CD14-positive monocyte (primary cell): ENCODE measurements around the gene PPP1R9B. TPM values are rescaled to one million over a fixed set of nuclear protein-coding genes. Genes with fewer than 3 reads are reported as not detected.

Experiments
- DNase-seq, 3 donors: peaks; one replicate each; pipeline ENCODE4 v3.0.0-alpha.2; 2011 to 2022
- H2AFZ ChIP-seq: 2 replicates; pipeline ENCODE4 v1.6.0; 2012; ENCODE audit warnings: mild to moderate bottlenecking, low read depth, low read length, inconsistent platforms; ENCODE audit not compliant: insufficient read depth, poor library complexity, severe bottlenecking
- H3K27ac ChIP-seq, 2 donors: 1 replicate in 1 of 2; 2 replicates in 1 of 2; pipeline ENCODE4 v1.5.1; 2012 to 2013; ENCODE audit warnings: low read length in 2 of 2, control low read depth in 1 of 2, inconsistent platforms in 1 of 2, low read depth in 1 of 2, mild to moderate bottlenecking in 1 of 2
- H3K27me3 ChIP-seq, 2 donors: one replicate each; pipeline versions ENCODE4 v1.6.0 to v1.6.1; 2011 to 2013; ENCODE audit warnings: low read length in 2 of 2; ENCODE audit not compliant: control insufficient read depth in 2 of 2, insufficient read depth in 2 of 2
- H3K36me3 ChIP-seq, 2 donors: replicated peaks in 1 of 2; 1 replicate in 1 of 2; 2 replicates in 1 of 2; pipeline versions ENCODE4 v1.5.1 to v1.6.1; 2012 to 2013; ENCODE audit warnings: low read length in 2 of 2, control low read depth in 1 of 2, inconsistent platforms in 1 of 2, mild to moderate bottlenecking in 1 of 2; ENCODE audit not compliant: insufficient read depth in 2 of 2, control insufficient read depth in 1 of 2
- H3K4me1 ChIP-seq, 2 donors: 1 replicate in 1 of 2; 2 replicates in 1 of 2; pipeline versions ENCODE4 v1.5.1 to v1.6.1; 2012 to 2013; ENCODE audit warnings: low read length in 2 of 2, control low read depth in 1 of 2, inconsistent platforms in 1 of 2, mild to moderate bottlenecking in 1 of 2, moderate library complexity in 1 of 2; ENCODE audit not compliant: insufficient read depth in 2 of 2, control insufficient read depth in 1 of 2
- H3K4me2 ChIP-seq: replicated peaks from 2 replicates; pipeline ENCODE3; 2012; ENCODE audit warnings: low read length, moderate library complexity, mild to moderate bottlenecking; ENCODE audit not compliant: poor library complexity, severe bottlenecking; ENCODE audit errors: extremely low read depth
- H3K4me3 ChIP-seq, 3 experiments: fragments of 200-600 bp in 1 of 3; sonication (generic) in 1 of 3; replicated peaks in 1 of 3; 1 replicate in 2 of 3; 2 replicates in 1 of 3; pipeline ENCODE4 v1.5.1; 2011 to 2013; ENCODE audit warnings: low read length in 3 of 3, mild to moderate bottlenecking in 3 of 3, control low read depth in 2 of 3, low read depth in 2 of 3, inconsistent platforms in 1 of 3, moderate library complexity in 1 of 3
- H3K79me2 ChIP-seq: 2 replicates; pipeline ENCODE4 v1.6.0; 2012; ENCODE audit warnings: mild to moderate bottlenecking, control low read depth, inconsistent platforms, low read length, moderate library complexity; ENCODE audit not compliant: insufficient read depth
- H3K9ac ChIP-seq: 2 replicates; pipeline ENCODE4 v1.6.0; 2017; ENCODE audit warnings: low read length, mild to moderate bottlenecking; ENCODE audit not compliant: insufficient read depth, poor library complexity, severe bottlenecking
- H3K9me3 ChIP-seq, 2 donors: replicated peaks in 1 of 2; 1 replicate in 1 of 2; 2 replicates in 1 of 2; pipeline versions ENCODE4 v1.5.1 to v1.6.1; 2012 to 2013; ENCODE audit warnings: low read length in 2 of 2, control low read depth in 1 of 2; ENCODE audit not compliant: control insufficient read depth in 1 of 2, insufficient read depth in 1 of 2
- H4K20me1 ChIP-seq: 2 replicates; pipeline ENCODE4 v1.6.0; 2012; ENCODE audit warnings: mild to moderate bottlenecking, low read length, control low read depth, moderate library complexity; ENCODE audit not compliant: insufficient read depth
- H3K27ac Mint-ChIP-seq, 7 donors: one replicate each; pipeline ENCODE4 v1.8.0; 2020; ENCODE audit warnings: mild to moderate bottlenecking in 7 of 7, mixed read lengths in 7 of 7, moderate library complexity in 6 of 7, inconsistent platforms in 2 of 7
- H3K27me3 Mint-ChIP-seq, 3 donors: one replicate each; pipeline ENCODE4 v1.8.0; 2021 to 2022; ENCODE audit warnings: low read depth in 3 of 3, mild to moderate bottlenecking in 3 of 3, mixed read lengths in 3 of 3, moderate library complexity in 3 of 3, inconsistent platforms in 1 of 3
- H3K36me3 Mint-ChIP-seq, 2 donors: one replicate each; pipeline ENCODE4 v1.8.0; 2020; ENCODE audit warnings: mixed read lengths in 2 of 2, inconsistent platforms in 1 of 2, mild to moderate bottlenecking in 1 of 2
- H3K4me1 Mint-ChIP-seq: one replicate; pipeline ENCODE4 v1.8.0; 2020; ENCODE audit warnings: mild to moderate bottlenecking, mixed read lengths
- H3K4me3 Mint-ChIP-seq, 2 donors: one replicate each; pipeline ENCODE4 v1.8.0; 2020; ENCODE audit warnings: mild to moderate bottlenecking in 2 of 2, mixed read lengths in 2 of 2, moderate library complexity in 1 of 2
- H3K9me3 Mint-ChIP-seq, 7 donors: one replicate each; pipeline ENCODE4 v1.8.0; 2020 to 2022; ENCODE audit warnings: mixed read lengths in 7 of 7, mild to moderate bottlenecking in 6 of 7, moderate library complexity in 6 of 7, inconsistent platforms in 2 of 7
- CTCF ChIP-seq: fragments of 200-600 bp; IDR thresholded peaks from one replicate; pipeline ENCODE4 v1.8.0; 2022; ENCODE audit warnings: antibody characterized with exemption, mild to moderate bottlenecking
- WGBS: methylation state at CpG from one replicate; pipeline ENCODE4 v1.1.5; 2013; ENCODE audit warnings: missing lambda C conversion rate; ENCODE audit not compliant: insufficient coverage; 5-methylcytosine and 5-hydroxymethylcytosine counted together
- intact Hi-C, 2 donors: fragments of 100-400 bp; cut with micrococcal nuclease; formaldehyde crosslinking; loops; one replicate each; pipeline versions ENCODE4 v1.15.0 to v1.15.1; 2023
- polyA plus RNA-seq, 3 donors: library from polyadenylated mRNA; depleted of rRNA in 1 of 3; unstranded in 2 of 3; stranded (reverse) in 1 of 3; fragments of 300-500 nt in 2 of 3; fragments of >200 nt in 1 of 3; fragmentation: Illumina TruSeq in 2 of 3; gene quantifications; 1 replicate in 2 of 3; 2 replicates in 1 of 3; pipeline ENCODE4 v1.2.3, GENCODE V29; 2012 to 2021

The PPP1R9B gene
- polyA plus RNA-seq, 3 donors: 0.61 to 86.9 (median 1.3) TPM

GRCh38 chr17:50108556-50108955 is 41.9 kb downstream of the PPP1R9B start:
- Mint-ChIP-seq H3K9me3 (no peaks in the 10 kb centered on the region), H3K27ac (no peak overlapping the region), H3K4me3 (no peak overlapping the region), H3K4me1 (no peaks in the 10 kb centered on the region), H3K27me3 (peaks cover 3 to 7% (median 4%) of the 10 kb centered on the region in 3 donors), H3K36me3 (peaks cover 34 to 57% of the 10 kb centered on the region in 2 donors)
- Histone ChIP-seq H3K79me2 (no peaks in the 10 kb centered on the region), H4K20me1 (no peaks in the 10 kb centered on the region), H3K36me3 (peaks cover 32 to 41% of the 10 kb centered on the region in 2 donors), H3K4me3 (no peak overlapping the region), H3K9me3 (no peaks in the 10 kb centered on the region), H3K9ac (no peak overlapping the region), H2AFZ (no peak overlapping the region), H3K27me3 (no peaks in the 10 kb centered on the region), H3K27ac (no peak overlapping the region), H3K4me2 (no peak overlapping the region), H3K4me1 (no peaks in the 10 kb centered on the region)
- intact Hi-C loops: no loop called here
- TF ChIP-seq CTCF: no peak
- no peak for DNase-seq
- 72% methylated on average over 3 of the region's 9 CpGs for WGBS

- H3K4me1 ChIP-seq: no peaks in the 10 kb centered on the region
- Mint-ChIP-seq H3K36me3 (peaks cover 34 to 60% of the 10 kb centered on the region in 2 donors), H3K27ac (peak overlapping the region in 1 of 7 donors; percentile 48), H3K9me3 (no peaks in the 10 kb centered on the region), H3K27me3 (peaks cover 0 to 2% (median under 1%) of the 10 kb centered on the region in 3 donors), H3K4me1 (no peaks in the 10 kb centered on the region), H3K4me3 (no peak overlapping the region)
- no peak overlapping the region for H2AFZ ChIP-seq
- peaks cover 32 to 41% of the 10 kb centered on the region in 2 donors for H3K36me3 ChIP-seq
- TF ChIP-seq CTCF: no peak
- H3K9ac ChIP-seq: no peak overlapping the region
- no peaks in the 10 kb centered on the region for H3K27me3 ChIP-seq
- WGBS: no CpG with 5 or more reads among the region's 10 CpGs
- no peak for DNase-seq
- H3K4me2 ChIP-seq: no peak overlapping the region
- intact Hi-C loops: no loop called here
- H3K79me2 ChIP-seq: no peaks in the 10 kb centered on the region
- no peak overlapping the region for H3K27ac ChIP-seq
- H3K4me3 ChIP-seq: no peak overlapping the region
- no peaks in the 10 kb centered on the region for H3K9me3 ChIP-seq
- H4K20me1 ChIP-seq: no peaks in the 10 kb centered on the region
These were observed 42.6 kb downstream of the PPP1R9B start for GRCh38 chr17:50107790-50108414.
